SIG-M5 treated with dmso at 0.1 percent for 504 hours (cell line): Measurements from ENCODE around the gene ZNF583.

Source experiments
- DNase-seq: peaks from one replicate; lab custom pipeline; 2025; ENCODE audit not compliant: unreplicated experiment; lab: John Stamatoyannopoulos, UW

Gene ZNF583

DNA sequence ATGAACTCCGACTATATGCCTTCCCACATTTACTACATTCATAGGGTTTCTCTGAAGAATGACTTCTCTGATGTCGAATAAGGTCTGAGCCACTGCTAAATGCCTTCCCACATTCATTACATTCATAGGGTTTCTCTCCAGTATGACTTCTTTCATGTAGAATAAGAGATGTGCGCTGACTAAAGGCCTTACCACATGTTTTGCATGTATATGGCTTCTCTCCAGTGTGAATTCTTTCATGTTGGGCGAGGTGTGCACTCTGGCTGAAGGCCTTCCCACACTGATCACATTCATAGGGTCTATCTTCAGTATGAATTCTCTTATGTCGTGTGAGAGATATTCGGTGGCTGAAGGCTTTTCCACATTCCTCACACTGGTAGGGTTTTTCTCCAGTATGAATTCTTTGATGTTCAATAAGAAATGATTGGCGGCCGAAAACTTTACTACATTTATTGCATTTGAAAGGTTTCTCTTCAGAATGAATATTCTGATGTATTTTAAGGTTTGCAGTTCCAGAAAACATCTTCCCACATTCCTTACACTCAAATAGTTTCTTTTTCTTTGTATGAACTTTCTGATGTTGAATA, 37.2 kb downstream of the ZNF583 start:
- no peak for DNase-seq

GRCh38 chr19:56474308-56474707, 70.2 kb downstream of the ZNF583 start:
- DNase-seq: no peak

DNA sequence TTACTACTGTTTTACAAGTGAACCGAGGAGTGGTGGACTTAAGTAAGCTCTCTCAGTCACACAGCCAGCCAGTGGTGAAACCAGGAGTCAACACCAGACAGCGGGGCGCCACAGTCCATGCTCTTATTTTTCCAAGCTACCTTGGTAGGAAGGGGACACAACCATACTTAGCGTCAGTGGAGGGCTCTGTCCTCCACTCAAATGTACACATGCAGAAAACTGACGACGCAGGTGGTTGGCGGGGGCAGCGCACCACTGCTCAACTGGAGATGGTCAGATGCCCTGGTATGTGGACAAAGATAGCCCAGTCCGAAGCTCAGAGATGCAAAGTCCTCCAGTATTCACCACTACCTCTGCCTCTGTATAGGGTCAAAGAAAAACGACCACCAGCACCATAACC, 72.0 kb downstream of the ZNF583 start:
- DNase-seq: no peak
